Measurements from ENCODE around the gene KCNK6.
"Not testable (repeated sequence)": the region's sequence is repeated elsewhere in the genome, so short reads cannot be mapped to it uniquely, and the experiment has no call there.

Gene KCNK6

GRCh38 chr19:38360839-38361631, 41.4 kb downstream of the KCNK6 start:
- DNase-seq (ENCODE audit: insufficient read length, low spot score) (no peak), FAIRE-seq (no peak)
- no peak for TF ChIP-seq CTCF (IDR thresholded peaks at IDR 0.05; ENCODE audit: insufficient read depth, missing control alignments)

- DNase-seq (ENCODE audit: insufficient read length, low spot score) (peak; percentile 81), FAIRE-seq (no peak)
- no peak for TF ChIP-seq CTCF (IDR thresholded peaks at IDR 0.05; ENCODE audit: insufficient read depth, missing control alignments)
These were observed 42.0 kb downstream of the KCNK6 start for GRCh38 chr19:38361633-38362075.

GRCh38 chr19:38362076-38362945, 42.7 kb downstream of the KCNK6 start:
- DNase-seq (ENCODE audit: insufficient read length, low spot score) (peak; percentile 60), FAIRE-seq (no peak)
- TF ChIP-seq CTCF (IDR thresholded peaks at IDR 0.05; ENCODE audit: insufficient read depth, missing control alignments): no peak

- not testable (repeated sequence) for FAIRE-seq; DNase-seq (ENCODE audit: insufficient read length, low spot score)
These were observed 43.5 kb downstream of the KCNK6 start for GRCh38 chr19:38362946-38363688.

GRCh38 chr19:38367041-38367440, 47.4 kb downstream of the KCNK6 start:
- TF ChIP-seq CTCF (IDR thresholded peaks at IDR 0.05; ENCODE audit: insufficient read depth, missing control alignments): no peak
- DNase-seq (ENCODE audit: insufficient read length, low spot score): no peak
- no peak for FAIRE-seq

- TF ChIP-seq CTCF (IDR thresholded peaks at IDR 0.05; ENCODE audit: insufficient read depth, missing control alignments): no peak
- no peak for FAIRE-seq
- DNase-seq (ENCODE audit: insufficient read length, low spot score): no peak
These were observed 49.9 kb downstream of the KCNK6 start for GRCh38 chr19:38369584-38369983.

GRCh38 chr19:38370299-38370698, 50.7 kb downstream of the KCNK6 start:
- FAIRE-seq (no peak), DNase-seq (ENCODE audit: insufficient read length, low spot score) (no peak)
- TF ChIP-seq CTCF (IDR thresholded peaks at IDR 0.05; ENCODE audit: insufficient read depth, missing control alignments): no peak
